Activated CD4-positive, alpha-beta T cell treated with anti-CD3 and anti-CD28 coated beads, Interleukin-2, amount 10 ng/mL, durations not matched to agents 24 days and 14 days (primary cell): ENCODE data around the gene SRP68. TPM values are rescaled to one million over a fixed set of nuclear protein-coding genes. Genes with fewer than 3 reads are reported as not detected.

ENCODE experiments used
- DNase-seq: peaks from one replicate; pipeline ENCODE4 v3.0.0; 2022
- H3K27ac Mint-ChIP-seq: one replicate; pipeline ENCODE4 v1.8.0; 2022; ENCODE audit warnings: mild to moderate bottlenecking, mixed read lengths
- H3K27me3 Mint-ChIP-seq: one replicate; pipeline ENCODE4 v1.8.0; 2022; ENCODE audit warnings: mixed read lengths
- H3K36me3 Mint-ChIP-seq: one replicate; pipeline ENCODE4 v1.8.0; 2022; ENCODE audit warnings: low read depth, mild to moderate bottlenecking, mixed read lengths
- H3K4me1 Mint-ChIP-seq: one replicate; pipeline ENCODE4 v1.8.0; 2021; ENCODE audit warnings: mixed read lengths
- H3K4me3 Mint-ChIP-seq: one replicate; pipeline ENCODE4 v1.8.0; 2022; ENCODE audit warnings: mild to moderate bottlenecking, moderate library complexity, mixed read lengths
- H3K9me3 Mint-ChIP-seq: one replicate; pipeline ENCODE4 v1.8.0; 2021; ENCODE audit warnings: mixed read lengths
- intact Hi-C: fragments of 100-400 bp; cut with micrococcal nuclease; formaldehyde crosslinking; loops from one replicate; pipeline ENCODE4 v1.15.1; 2023
- total RNA-seq: library from RNA; stranded (reverse); gene quantifications from 2 replicates; pipeline ENCODE4 v1.2.3, GENCODE V29; 2022

Gene SRP68
- total RNA-seq, 1 donor from 2014 or later, result 170 TPM

- DNase-seq, result no peak
- H3K27me3 Mint-ChIP-seq, result no peaks in the 10 kb centered on the region
- no peak overlapping the region for H3K27ac Mint-ChIP-seq
- H3K9me3 Mint-ChIP-seq, result no peaks in the 10 kb centered on the region
- H3K4me3 Mint-ChIP-seq, result no peak overlapping the region
- peaks cover 44% of the 10 kb centered on the region for H3K36me3 Mint-ChIP-seq
- peaks cover 14% of the 10 kb centered on the region for H3K4me1 Mint-ChIP-seq
- intact Hi-C loops, result no loop called here
Measured at GRCh38 chr17:76097716-76098295, 25.5 kb upstream of the SRP68 start.

- Mint-ChIP-seq H3K27me3 (no peaks in the 10 kb centered on the region), H3K9me3 (no peaks in the 10 kb centered on the region), H3K36me3 (peaks cover 47% of the 10 kb centered on the region), H3K4me1 (peaks cover 5% of the 10 kb centered on the region), H3K4me3 (no peak overlapping the region), H3K27ac (no peak overlapping the region)
- DNase-seq, result no peak
- intact Hi-C loops, result no loop called here
Measured at GRCh38 chr17:76095943-76096342, 23.6 kb upstream of the SRP68 start.

- no peak for DNase-seq
- Mint-ChIP-seq H3K4me1 (peaks cover 3% of the 10 kb centered on the region), H3K36me3 (peaks cover 45% of the 10 kb centered on the region), H3K27ac (no peak overlapping the region), H3K27me3 (no peaks in the 10 kb centered on the region), H3K4me3 (no peak overlapping the region), H3K9me3 (no peaks in the 10 kb centered on the region)
- intact Hi-C loops, result no loop called here
Measured at GRCh38 chr17:76094046-76094445, 21.7 kb upstream of the SRP68 start.

GRCh38 chr17:76092526-76093413 lies 20.5 kb upstream of the SRP68 start:
- H3K27me3 Mint-ChIP-seq, result no peaks in the 10 kb centered on the region
- intact Hi-C loops, result no loop called here
- peaks cover 3% of the 10 kb centered on the region for H3K4me1 Mint-ChIP-seq
- peaks cover 45% of the 10 kb centered on the region for H3K36me3 Mint-ChIP-seq
- H3K4me3 Mint-ChIP-seq, result no peak overlapping the region
- DNase-seq, result no peak
- H3K27ac Mint-ChIP-seq, result no peak overlapping the region
- H3K9me3 Mint-ChIP-seq, result no peaks in the 10 kb centered on the region

- intact Hi-C loops, result no loop called here
- H3K4me1 Mint-ChIP-seq, result peaks cover 3% of the 10 kb centered on the region
- no peak for DNase-seq
Measured at GRCh38 chr17:76091526-76092286, 19.4 kb upstream of the SRP68 start.

GRCh38 chr17:76090517-76091129 lies 18.3 kb upstream of the SRP68 start:
- Mint-ChIP-seq H3K9me3 (no peaks in the 10 kb centered on the region), H3K4me3 (no peak overlapping the region), H3K27ac (peak overlapping the region; percentile 93), H3K27me3 (no peaks in the 10 kb centered on the region), H3K36me3 (peaks cover 42% of the 10 kb centered on the region), H3K4me1 (peaks cover 3% of the 10 kb centered on the region)
- intact Hi-C loops, result no loop called here
- DNase-seq, result no peak

More at GRCh38 chr17:76091526-76092286, 19.4 kb upstream of the SRP68 start:
- Mint-ChIP-seq H3K9me3 (no peaks in the 10 kb centered on the region), H3K27me3 (no peaks in the 10 kb centered on the region), H3K4me3 (peak overlapping the region; percentile 72), H3K36me3 (peaks cover 39% of the 10 kb centered on the region), H3K27ac (peak overlapping the region; percentile 93)

- Mint-ChIP-seq H3K9me3 (no peaks in the 10 kb centered on the region), H3K27ac (no peak overlapping the region), H3K4me3 (no peak overlapping the region), H3K4me1 (peaks cover 3% of the 10 kb centered on the region), H3K36me3 (peaks cover 42% of the 10 kb centered on the region), H3K27me3 (no peaks in the 10 kb centered on the region)
- no peak for DNase-seq
- intact Hi-C loops, result no loop called here
Measured at GRCh38 chr17:76089680-76090516, 17.6 kb upstream of the SRP68 start.

GRCh38 chr17:76088868-76089576 lies 16.7 kb upstream of the SRP68 start:
- Mint-ChIP-seq H3K36me3 (peaks cover 41% of the 10 kb centered on the region), H3K9me3 (no peaks in the 10 kb centered on the region), H3K27ac (no peak overlapping the region), H3K27me3 (no peaks in the 10 kb centered on the region), H3K4me3 (no peak overlapping the region), H3K4me1 (peaks cover 3% of the 10 kb centered on the region)
- no peak for DNase-seq
- intact Hi-C loops, result no loop called here

- H3K4me1 Mint-ChIP-seq, result peaks cover 3% of the 10 kb centered on the region
- intact Hi-C loops, result no loop called here
- H3K4me3 Mint-ChIP-seq, result no peak overlapping the region
- H3K36me3 Mint-ChIP-seq, result peaks cover 41% of the 10 kb centered on the region
- no peak for DNase-seq
- H3K27ac Mint-ChIP-seq, result no peak overlapping the region
- no peaks in the 10 kb centered on the region for H3K9me3 Mint-ChIP-seq
- no peaks in the 10 kb centered on the region for H3K27me3 Mint-ChIP-seq
Measured at GRCh38 chr17:76088041-76088867, 15.9 kb upstream of the SRP68 start.

GRCh38 chr17:76087531-76087930 lies 15.2 kb upstream of the SRP68 start:
- peaks cover 41% of the 10 kb centered on the region for H3K36me3 Mint-ChIP-seq

GRCh38 chr17:76086384-76086783 lies 14.1 kb upstream of the SRP68 start:
- H3K36me3 Mint-ChIP-seq, result peaks cover 39% of the 10 kb centered on the region
- H3K4me3 Mint-ChIP-seq, result no peak overlapping the region
- no peak overlapping the region for H3K27ac Mint-ChIP-seq
- H3K9me3 Mint-ChIP-seq, result no peaks in the 10 kb centered on the region
- H3K27me3 Mint-ChIP-seq, result no peaks in the 10 kb centered on the region
- intact Hi-C loops, result no loop called here
- no peaks in the 10 kb centered on the region for H3K4me1 Mint-ChIP-seq
- no peak for DNase-seq

More at GRCh38 chr17:76087531-76087930, 15.2 kb upstream of the SRP68 start:
- no peak for DNase-seq
- intact Hi-C loops, result no loop called here
- peaks cover 3% of the 10 kb centered on the region for H3K4me1 Mint-ChIP-seq
- H3K27ac Mint-ChIP-seq, result no peak overlapping the region
- no peaks in the 10 kb centered on the region for H3K9me3 Mint-ChIP-seq
- no peaks in the 10 kb centered on the region for H3K27me3 Mint-ChIP-seq
- H3K4me3 Mint-ChIP-seq, result no peak overlapping the region
